Memory B cell (primary cell): ENCODE results near the gene FAM209A.
"Not testable (repeated sequence)": the region's sequence is repeated elsewhere in the genome, so short reads cannot be mapped to it uniquely, and the experiment has no call there.

ENCODE experiments used
- ATAC-seq: fragments of 150-1000 bp; cut with Tn5 transposase; 2 replicates; pipeline ENCODE4 v1.10.0; 2021; ENCODE audit warnings: low read depth, mild to moderate bottlenecking, moderate library complexity
- DNase-seq, 2 donors: peaks; one replicate each; pipeline ENCODE4 v3.0.0; 2022; ENCODE audit warnings: low spot score in 2 of 2
- H3K27ac Mint-ChIP-seq: one replicate; pipeline ENCODE4 v1.8.0; 2022; ENCODE audit warnings: mild to moderate bottlenecking, moderate library complexity, mixed read lengths
- H3K27me3 Mint-ChIP-seq: one replicate; pipeline ENCODE4 v1.8.0; 2022; ENCODE audit warnings: mixed read lengths
- H3K36me3 Mint-ChIP-seq: one replicate; pipeline ENCODE4 v1.8.0; 2022; ENCODE audit warnings: mild to moderate bottlenecking, mixed read lengths
- H3K4me1 Mint-ChIP-seq: one replicate; pipeline ENCODE4 v1.8.0; 2022; ENCODE audit warnings: mixed read lengths
- H3K4me3 Mint-ChIP-seq: one replicate; pipeline ENCODE4 v1.8.0; 2022; ENCODE audit warnings: mild to moderate bottlenecking, moderate library complexity, mixed read lengths
- H3K9me3 Mint-ChIP-seq: one replicate; pipeline ENCODE4 v1.8.0; 2022; ENCODE audit warnings: mixed read lengths

FAM209A gene

GRCh38 chr20:56524444-56524843 is at the start of gene FAM209A:
Gene FAM209A (plus strand): TSS chr20:56524744. CDS start chr20:56524809, 65 bp downstream.
- not testable (repeated sequence) for H3K27ac Mint-ChIP-seq, ATAC-seq, DNase-seq, H3K27me3 Mint-ChIP-seq, H3K4me1 Mint-ChIP-seq, H3K4me3 Mint-ChIP-seq
- Mint-ChIP-seq H3K36me3 (peaks cover 19% of the 10 kb centered on the region), H3K9me3 (peaks cover 11% of the 10 kb centered on the region)

DNA sequence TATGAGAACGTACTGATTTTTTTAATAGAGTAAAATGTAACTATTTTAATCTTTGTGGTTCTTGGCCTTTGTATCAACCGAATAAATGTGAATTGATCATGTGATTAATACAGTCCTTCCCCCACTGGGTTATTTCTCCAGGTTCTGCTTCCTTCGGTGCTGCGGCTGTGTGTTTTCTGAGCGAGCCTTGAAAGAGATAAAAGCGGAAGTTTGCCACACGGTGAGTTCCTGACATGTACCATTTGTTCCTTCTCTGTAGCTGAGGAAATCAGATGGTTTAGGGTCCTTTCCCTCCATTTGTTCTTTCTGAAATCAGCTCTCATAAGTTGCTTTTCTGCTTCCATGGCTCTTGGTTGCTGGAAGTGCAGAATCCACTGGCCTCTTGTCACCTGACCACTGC is 40.6 kb upstream of the FAM209A start:
- peaks cover 15% of the 10 kb centered on the region for H3K4me1 Mint-ChIP-seq
- no peaks in the 10 kb centered on the region for H3K27me3 Mint-ChIP-seq
- no peak overlapping the region for H3K4me3 Mint-ChIP-seq
- DNase-seq (no peak), ATAC-seq (peak; percentile 89)
- H3K36me3 Mint-ChIP-seq, result peaks cover 52% of the 10 kb centered on the region
- no peaks in the 10 kb centered on the region for H3K9me3 Mint-ChIP-seq
- H3K27ac Mint-ChIP-seq, result peak overlapping the region; percentile 83

- no peak overlapping the region for H3K4me3 Mint-ChIP-seq
- no peaks in the 10 kb centered on the region for H3K9me3 Mint-ChIP-seq
- peaks cover 17% of the 10 kb centered on the region for H3K4me1 Mint-ChIP-seq
- DNase-seq (no peak), ATAC-seq (no peak)
- no peak overlapping the region for H3K27ac Mint-ChIP-seq
- peaks cover 47% of the 10 kb centered on the region for H3K36me3 Mint-ChIP-seq
- no peaks in the 10 kb centered on the region for H3K27me3 Mint-ChIP-seq
Measured at GRCh38 chr20:56487216-56487615, 37.3 kb upstream of the FAM209A start.

GRCh38 chr20:56488566-56488965 is 36.0 kb upstream of the FAM209A start:
- H3K27ac Mint-ChIP-seq, result no peak overlapping the region
- H3K9me3 Mint-ChIP-seq, result no peaks in the 10 kb centered on the region
- ATAC-seq (no peak), DNase-seq (no peak)
- H3K4me1 Mint-ChIP-seq, result peaks cover 16% of the 10 kb centered on the region
- H3K27me3 Mint-ChIP-seq, result no peaks in the 10 kb centered on the region
- no peak overlapping the region for H3K4me3 Mint-ChIP-seq
- peaks cover 45% of the 10 kb centered on the region for H3K36me3 Mint-ChIP-seq

DNA sequence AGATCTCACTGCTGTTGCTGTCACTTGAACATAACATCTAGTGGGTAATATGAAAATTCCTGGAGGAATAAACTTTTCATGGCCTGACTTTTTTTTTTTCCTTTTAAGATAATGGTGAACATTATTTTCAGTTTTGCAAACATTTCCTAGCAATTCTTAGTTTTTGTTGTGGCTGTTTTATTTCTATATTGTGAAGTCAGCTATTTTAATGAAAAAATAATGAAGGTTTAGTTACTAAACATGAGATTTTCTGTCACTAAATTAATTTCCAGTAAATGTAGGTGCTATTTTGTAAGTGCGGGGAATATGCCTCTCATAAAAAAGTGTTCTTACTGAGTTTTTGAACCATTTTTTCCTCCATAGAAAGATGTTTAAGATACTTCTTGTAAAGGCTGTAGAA is 23.4 kb upstream of the FAM209A start:
- Mint-ChIP-seq H3K36me3 (peaks cover 19% of the 10 kb centered on the region), H3K27me3 (no peaks in the 10 kb centered on the region), H3K4me1 (no peaks in the 10 kb centered on the region), H3K4me3 (no peak overlapping the region), H3K27ac (no peak overlapping the region), H3K9me3 (peaks cover 5% of the 10 kb centered on the region)
- no peak for ATAC-seq
- DNase-seq, result no peak

GRCh38 chr20:56503916-56504315 is 20.6 kb upstream of the FAM209A start:
- Mint-ChIP-seq H3K4me1 (peaks cover 2% of the 10 kb centered on the region), H3K4me3 (no peak overlapping the region), H3K36me3 (peaks cover 10% of the 10 kb centered on the region), H3K27ac (no peak overlapping the region), H3K9me3 (no peaks in the 10 kb centered on the region), H3K27me3 (no peaks in the 10 kb centered on the region)
- ATAC-seq (no peak), DNase-seq (no peak)

GRCh38 chr20:56504373-56505005 is 20.1 kb upstream of the FAM209A start:
- Mint-ChIP-seq H3K27me3 (no peaks in the 10 kb centered on the region), H3K9me3 (no peaks in the 10 kb centered on the region), H3K27ac (no peak overlapping the region), H3K36me3 (peaks cover 11% of the 10 kb centered on the region), H3K4me3 (no peak overlapping the region), H3K4me1 (peaks cover 2% of the 10 kb centered on the region)
- no peak for ATAC-seq
- no peak for DNase-seq

DNA sequence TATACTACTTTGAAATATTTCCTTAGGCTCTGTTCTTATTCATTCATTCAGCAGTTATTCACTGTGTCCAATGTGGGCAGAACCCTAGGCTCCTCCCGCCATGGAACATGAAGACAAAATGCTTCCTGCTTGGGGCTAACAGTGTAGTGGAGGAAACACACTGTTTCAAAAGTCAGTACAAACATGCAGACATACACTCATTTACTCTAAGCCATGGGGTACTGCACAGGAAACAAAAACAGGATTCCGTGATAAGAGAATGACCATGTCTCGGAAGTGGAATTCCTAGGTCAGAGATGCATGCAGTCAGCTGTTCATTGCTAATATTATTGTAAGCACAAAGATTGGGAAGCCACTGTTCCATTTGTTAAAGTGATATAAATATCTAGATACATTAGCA is 18.4 kb upstream of the FAM209A start:
- Mint-ChIP-seq H3K9me3 (no peaks in the 10 kb centered on the region), H3K4me1 (peaks cover 2% of the 10 kb centered on the region), H3K27ac (no peak overlapping the region), H3K36me3 (peaks cover 11% of the 10 kb centered on the region), H3K4me3 (no peak overlapping the region), H3K27me3 (no peaks in the 10 kb centered on the region)
- no peak for ATAC-seq
- no peak for DNase-seq

DNA sequence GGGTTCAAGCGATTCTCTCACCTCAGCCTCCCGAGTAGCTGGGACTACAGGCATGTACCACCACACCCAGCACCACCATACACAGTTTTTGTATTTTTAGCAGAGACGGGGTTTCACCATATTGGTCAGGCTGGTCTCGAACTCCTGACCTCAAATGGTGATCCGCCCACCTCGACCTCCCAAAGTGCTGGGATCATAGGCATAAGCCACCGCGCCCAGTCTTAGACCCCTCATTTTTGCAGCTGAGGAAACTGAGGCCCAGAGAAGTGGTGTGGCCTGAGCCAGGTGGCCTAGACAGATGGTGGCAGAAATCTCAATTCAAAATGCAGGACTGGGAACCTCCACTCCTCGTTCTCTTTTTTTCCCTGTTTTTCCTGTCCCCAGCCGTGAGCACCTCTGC is 12.6 kb upstream of the FAM209A start:
- DNase-seq (no peak), ATAC-seq (no peak)
- Mint-ChIP-seq H3K27ac (no peak overlapping the region), H3K27me3 (no peaks in the 10 kb centered on the region), H3K4me1 (peaks cover 2% of the 10 kb centered on the region), H3K4me3 (no peak overlapping the region), H3K36me3 (peaks cover 38% of the 10 kb centered on the region), H3K9me3 (no peaks in the 10 kb centered on the region)

DNA sequence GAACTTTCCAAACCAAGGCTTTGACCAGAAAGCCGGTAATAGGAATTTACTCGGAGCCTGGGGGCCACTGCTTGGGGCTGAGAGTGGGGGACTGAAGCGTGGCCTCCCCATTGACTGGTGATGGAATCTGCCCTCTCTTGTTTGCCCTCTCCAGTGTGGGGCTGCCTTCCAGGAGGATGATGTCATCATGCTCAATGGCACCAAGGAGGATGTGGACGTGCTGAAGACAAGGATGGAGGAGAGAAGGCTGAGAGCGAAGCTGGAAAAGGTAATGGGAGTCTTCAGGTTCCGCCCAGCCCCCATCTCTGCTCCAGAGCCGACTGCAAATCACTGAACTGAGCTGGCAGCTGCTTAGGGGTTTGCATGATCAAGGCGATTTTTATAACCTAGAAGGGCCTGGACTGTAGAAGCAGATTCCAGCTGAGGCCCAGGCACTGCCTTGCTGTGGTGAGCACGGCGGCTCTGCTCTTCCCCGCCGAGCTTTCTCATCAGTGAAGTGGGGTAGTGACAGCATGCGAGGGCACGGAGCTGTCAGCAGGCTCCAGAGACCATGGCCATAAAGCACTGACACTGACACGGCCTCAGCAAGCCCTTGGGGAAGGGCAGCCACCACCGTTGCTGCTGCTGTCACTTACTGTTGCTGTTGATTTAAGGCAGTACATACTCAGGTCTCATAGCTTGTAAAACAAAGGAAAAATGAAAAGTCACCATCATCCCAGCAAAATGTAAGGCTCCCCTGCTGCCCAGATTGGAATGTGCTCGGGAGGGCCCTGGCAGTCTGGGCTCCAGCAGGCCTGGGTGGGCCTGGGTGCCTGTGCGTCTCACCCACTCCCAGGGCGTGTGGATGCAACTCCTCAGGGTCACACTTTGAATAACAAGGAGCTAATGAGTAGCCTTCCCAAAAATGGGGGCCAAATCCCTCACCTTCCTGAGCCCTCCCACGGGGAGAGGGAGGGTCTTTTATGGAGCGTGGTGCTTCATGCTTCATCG is 11.1 kb upstream of the FAM209A start:
- peaks cover 47% of the 10 kb centered on the region for H3K36me3 Mint-ChIP-seq
- ATAC-seq (no peak), DNase-seq (no peak)

DNA sequence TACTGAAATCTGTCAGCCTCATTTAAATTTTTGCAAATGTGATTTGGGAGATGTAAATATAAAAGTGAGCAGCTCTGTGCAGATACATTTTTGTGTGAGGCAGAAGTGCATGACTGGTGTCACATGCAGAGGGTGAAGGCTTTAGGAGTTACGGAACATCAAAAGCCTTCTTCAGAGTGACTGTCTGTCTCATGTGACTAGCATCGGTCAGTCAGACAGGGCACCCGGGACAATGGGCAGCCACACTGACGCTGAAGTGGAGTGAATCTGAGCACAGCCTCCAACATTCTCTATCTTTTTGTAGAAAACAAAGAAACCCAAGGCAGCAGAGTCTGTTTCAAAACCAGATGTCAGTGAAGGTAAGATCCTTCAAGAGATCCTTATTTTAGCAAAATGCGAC is 7.9 kb upstream of the FAM209A start:
- Mint-ChIP-seq H3K27me3 (no peaks in the 10 kb centered on the region), H3K27ac (no peak overlapping the region), H3K36me3 (peaks cover 72% of the 10 kb centered on the region), H3K4me3 (no peak overlapping the region), H3K9me3 (peaks cover 7% of the 10 kb centered on the region), H3K4me1 (no peaks in the 10 kb centered on the region)
- DNase-seq (no peak), ATAC-seq (no peak)

More for the DNA sequence above, 11.1 kb upstream of the FAM209A start:
- Mint-ChIP-seq H3K4me1 (no peaks in the 10 kb centered on the region), H3K27ac (no peak overlapping the region), H3K9me3 (peaks cover 2% of the 10 kb centered on the region), H3K4me3 (no peak overlapping the region), H3K27me3 (no peaks in the 10 kb centered on the region)

DNA sequence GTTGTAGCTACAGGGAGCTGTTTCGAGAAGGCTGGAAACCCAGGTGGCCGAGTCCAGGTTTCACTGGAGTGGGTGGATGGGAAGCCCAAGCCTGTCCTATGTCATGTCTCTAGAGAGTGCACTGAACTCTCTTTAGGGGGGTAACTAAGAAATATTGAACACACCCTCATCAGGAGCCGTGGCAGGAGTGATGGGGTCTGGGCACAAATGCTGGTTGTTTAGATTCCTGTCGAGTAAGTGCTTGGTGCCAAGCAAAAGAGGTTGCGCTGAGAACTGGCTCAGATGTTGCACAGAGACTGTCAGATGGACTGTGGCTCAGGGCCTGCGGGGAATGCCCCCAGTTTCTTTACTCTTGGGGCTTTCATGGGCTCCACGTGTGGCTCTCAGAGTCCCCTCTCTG is 7.3 kb upstream of the FAM209A start:
- Mint-ChIP-seq H3K4me3 (no peak overlapping the region), H3K36me3 (peaks cover 70% of the 10 kb centered on the region), H3K27ac (no peak overlapping the region), H3K27me3 (no peaks in the 10 kb centered on the region), H3K4me1 (no peaks in the 10 kb centered on the region), H3K9me3 (peaks cover 7% of the 10 kb centered on the region)
- DNase-seq, result no peak
- ATAC-seq, result no peak

DNA sequence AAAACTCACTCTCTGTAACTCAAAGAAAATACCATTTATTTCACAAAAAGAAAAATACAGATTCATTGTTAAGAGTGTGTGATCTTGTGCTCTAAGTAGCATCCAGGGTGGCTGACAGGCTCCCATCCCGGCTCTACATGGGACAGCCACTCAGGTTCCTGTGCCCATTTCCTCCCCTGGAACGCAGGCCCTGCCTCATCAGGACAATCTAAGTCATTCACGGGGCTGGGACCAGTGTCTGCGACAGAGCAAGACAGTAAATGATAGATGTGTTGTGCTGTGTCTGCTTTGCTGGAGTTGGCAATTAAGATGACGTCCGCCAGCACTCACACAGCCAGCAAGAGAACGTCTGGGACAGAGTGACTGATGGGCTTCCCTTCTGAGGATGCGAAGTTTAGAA is 6.9 kb upstream of the FAM209A start:
- H3K27me3 Mint-ChIP-seq, result no peaks in the 10 kb centered on the region
- no peaks in the 10 kb centered on the region for H3K4me1 Mint-ChIP-seq
- H3K9me3 Mint-ChIP-seq, result peaks cover 7% of the 10 kb centered on the region
- H3K36me3 Mint-ChIP-seq, result peaks cover 71% of the 10 kb centered on the region
- ATAC-seq (no peak), DNase-seq (no peak)
- H3K27ac Mint-ChIP-seq, result no peak overlapping the region
- H3K4me3 Mint-ChIP-seq, result no peak overlapping the region

- no peaks in the 10 kb centered on the region for H3K27me3 Mint-ChIP-seq
- H3K4me3 Mint-ChIP-seq, result no peak overlapping the region
- H3K9me3 Mint-ChIP-seq, result peaks cover 7% of the 10 kb centered on the region
- no peaks in the 10 kb centered on the region for H3K4me1 Mint-ChIP-seq
- no peak overlapping the region for H3K27ac Mint-ChIP-seq
- ATAC-seq (no peak), DNase-seq (no peak)
- H3K36me3 Mint-ChIP-seq, result peaks cover 69% of the 10 kb centered on the region
Measured at GRCh38 chr20:56518126-56518525, 6.4 kb upstream of the FAM209A start.
